ENCODE data around the gene PILRA. TPM values are rescaled to one million over a fixed set of nuclear protein-coding genes. Genes with fewer than 3 reads are reported as not detected.
"Not testable (repeated sequence)": the region's sequence is repeated elsewhere in the genome, so short reads cannot be mapped to it uniquely, and the experiment has no call there.

The PILRA gene
- total and polyA plus RNA-seq, 2 of the 13 experiments (the other 11 are each of a cell fraction or from before 2014, with no cell fraction given) = 0.13 to 1.3 TPM

DNA sequence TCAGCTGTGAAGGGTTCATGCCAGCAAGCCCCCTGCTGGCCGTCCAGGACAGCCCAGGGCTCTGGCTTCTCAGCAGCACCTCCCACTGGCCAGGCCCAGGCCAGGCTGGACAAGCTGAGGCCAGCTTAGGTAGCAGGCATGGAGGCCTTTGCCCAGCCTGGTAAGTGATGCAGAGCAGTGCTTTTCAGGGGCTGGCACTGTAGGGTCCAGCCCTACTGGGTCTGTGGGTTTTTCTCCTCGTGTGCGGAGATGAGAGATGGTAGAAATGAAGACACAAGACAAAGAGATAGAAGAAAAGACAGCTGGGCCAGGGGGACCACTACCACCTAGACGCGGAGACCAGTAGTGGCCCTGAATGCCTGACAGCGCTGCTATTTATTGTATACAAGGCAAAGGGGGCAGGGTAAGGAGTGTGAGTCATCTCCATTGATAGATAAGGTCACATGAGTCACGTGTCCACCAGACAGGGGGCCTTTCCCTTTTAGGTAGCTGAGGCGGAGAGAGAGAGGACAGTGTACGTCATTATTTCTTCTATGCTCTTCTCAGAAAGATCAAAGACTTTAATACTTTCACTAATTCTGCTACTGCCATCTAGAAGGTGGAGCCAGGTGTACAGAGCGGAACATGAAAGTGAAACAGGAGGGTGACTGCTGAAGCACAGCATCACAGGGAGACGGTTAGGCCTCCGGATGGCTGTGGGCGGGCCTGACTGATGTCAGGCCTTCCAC is 28.6 kb upstream of the PILRA start:
- H3K4me3 ChIP-seq (replicated peaks in 1 of 3; ENCODE audit: insufficient read depth in 1 of 3, low read depth in 2 of 3, low read length in 3 of 3); H3K4me2 ChIP-seq (ENCODE audit: low read depth, low read length); H3K27me3 ChIP-seq (ENCODE audit: control insufficient read depth in 1 of 2, insufficient read depth in 2 of 2, low read length in 2 of 2); H3K79me2 ChIP-seq (ENCODE audit: insufficient read depth, low read length); H3K9ac ChIP-seq (ENCODE audit: insufficient read depth, low read depth, low read length); in situ Hi-C loops (cut with HindIII; ENCODE audit: extremely low pct_ligation_motif_present, low pct_unique_long_range_greater_than_20kb); H2AFZ ChIP-seq (ENCODE audit: low read length); H3K9me3 ChIP-seq (ENCODE audit: low read length); BruUV-seq (replicated peaks); H4K20me1 ChIP-seq (ENCODE audit: insufficient read depth, low read length): not testable (repeated sequence)
- WGBS (ENCODE audit: low lambda C conversion rate) = 84% methylated on average over 9 of the region's 13 CpGs
- intact Hi-C loops (cut with micrococcal nuclease; ENCODE audit: unreplicated experiment) = loop anchor here (10.0 kb wide), 1 partner anchor 100 kb away; no protein-coding TSS in a partner anchor
- Histone ChIP-seq H3K27ac (ENCODE audit: extremely low read length, insufficient read depth, low read length) (peak overlapping the region; percentile 32), H3K4me1 (ENCODE audit: insufficient read depth, low read length) (peaks cover 11% of the 10 kb centered on the region), H3K36me3 (replicated peaks in 1 of 2; ENCODE audit: control insufficient read depth in 1 of 2, insufficient read depth in 2 of 2, low read length in 2 of 2) (peaks cover 22 to 53% of the 10 kb centered on the region in 2 experiments)
- FAIRE-seq (peak; percentile 79), DNase-seq (ENCODE audit: low spot score) (peak; percentile 66), ATAC-seq (peak; percentile 99)
- ChIA-PET POLR2A (interaction anchor here (0.8 to 1.4 kb wide), 2 partner anchors 84 to 98 kb away, joined by 3 read pairs; partner anchors contain the start of gene ZCWPW1), CTCF (ENCODE audit: low intra/inter-chr PET ratio, low total read pairs) (interaction anchor here (1.5 to 1.7 kb wide), 2 partner anchors 155 to 212 kb away, joined by 5 to 6 read pairs; no protein-coding TSS in a partner anchor)
- TF ChIP-seq, protein P1, sequence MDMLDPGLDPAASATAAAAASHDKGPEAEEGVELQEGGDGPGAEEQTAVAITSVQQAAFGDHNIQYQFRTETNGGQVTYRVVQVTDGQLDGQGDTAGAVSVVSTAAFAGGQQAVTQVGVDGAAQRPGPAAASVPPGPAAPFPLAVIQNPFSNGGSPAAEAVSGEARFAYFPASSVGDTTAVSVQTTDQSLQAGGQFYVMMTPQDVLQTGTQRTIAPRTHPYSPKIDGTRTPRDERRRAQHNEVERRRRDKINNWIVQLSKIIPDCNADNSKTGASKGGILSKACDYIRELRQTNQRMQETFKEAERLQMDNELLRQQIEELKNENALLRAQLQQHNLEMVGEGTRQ (IDR thresholded peaks at IDR 0.05; ENCODE audit: low read depth, low read length) = 0 out of 2 replicates have a peak, but pooled peaks have one; percentile 8
- TF ChIP-seq, protein P1 (CRISPR knock-in tag; IDR thresholded peaks at IDR 0.05; ENCODE audit: borderline replicate concordance) = peak; percentile 31; the same call in 1 of the 2 replicates
- 0 out of 2 replicates have a peak, but pooled peaks have one; percentile 1 for TF ChIP-seq SMC3 (IDR thresholded peaks at IDR 0.05; ENCODE audit: low read length)
- TF ChIP-seq, protein P2, sequence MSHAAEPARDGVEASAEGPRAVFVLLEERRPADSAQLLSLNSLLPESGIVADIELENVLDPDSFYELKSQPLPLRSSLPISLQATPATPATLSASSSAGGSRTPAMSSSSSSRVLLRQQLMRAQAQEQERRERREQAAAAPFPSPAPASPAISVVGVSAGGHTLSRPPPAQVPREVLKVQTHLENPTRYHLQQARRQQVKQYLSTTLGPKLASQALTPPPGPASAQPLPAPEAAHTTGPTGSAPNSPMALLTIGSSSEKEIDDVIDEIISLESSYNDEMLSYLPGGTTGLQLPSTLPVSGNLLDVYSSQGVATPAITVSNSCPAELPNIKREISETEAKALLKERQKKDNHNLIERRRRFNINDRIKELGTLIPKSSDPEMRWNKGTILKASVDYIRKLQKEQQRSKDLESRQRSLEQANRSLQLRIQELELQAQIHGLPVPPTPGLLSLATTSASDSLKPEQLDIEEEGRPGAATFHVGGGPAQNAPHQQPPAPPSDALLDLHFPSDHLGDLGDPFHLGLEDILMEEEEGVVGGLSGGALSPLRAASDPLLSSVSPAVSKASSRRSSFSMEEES (CRISPR knock-in tag; IDR thresholded peaks at IDR 0.05) = 0 out of 2 replicates have a peak, but pooled peaks have one; percentile 30
- TF ChIP-seq, protein P3, sequence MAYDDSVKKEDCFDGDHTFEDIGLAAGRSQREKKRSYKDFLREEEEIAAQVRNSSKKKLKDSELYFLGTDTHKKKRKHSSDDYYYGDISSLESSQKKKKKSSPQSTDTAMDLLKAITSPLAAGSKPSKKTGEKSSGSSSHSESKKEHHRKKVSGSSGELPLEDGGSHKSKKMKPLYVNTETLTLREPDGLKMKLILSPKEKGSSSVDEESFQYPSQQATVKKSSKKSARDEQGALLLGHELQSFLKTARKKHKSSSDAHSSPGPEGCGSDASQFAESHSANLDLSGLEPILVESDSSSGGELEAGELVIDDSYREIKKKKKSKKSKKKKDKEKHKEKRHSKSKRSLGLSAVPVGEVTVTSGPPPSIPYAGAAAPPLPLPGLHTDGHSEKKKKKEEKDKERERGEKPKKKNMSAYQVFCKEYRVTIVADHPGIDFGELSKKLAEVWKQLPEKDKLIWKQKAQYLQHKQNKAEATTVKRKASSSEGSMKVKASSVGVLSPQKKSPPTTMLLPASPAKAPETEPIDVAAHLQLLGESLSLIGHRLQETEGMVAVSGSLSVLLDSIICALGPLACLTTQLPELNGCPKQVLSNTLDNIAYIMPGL (CRISPR knock-in tag; IDR thresholded peaks at IDR 0.05; ENCODE audit: borderline replicate concordance in 1 of 2, low read depth in 1 of 2) = peak in 1 of 2 experiments; percentile 61; a peak in 1 of 4 replicates
- 0 out of 2 replicates have a peak, but pooled peaks have one; percentile 1 for TF ChIP-seq KAT8 (CRISPR knock-in tag; IDR thresholded peaks at IDR 0.05)
- TF ChIP-seq ZNF644 (CRISPR knock-in tag; IDR thresholded peaks at IDR 0.05; ENCODE audit: low read depth) = peak; percentile 50; the same call in 1 of the 2 replicates
- peak; percentile 40 for TF ChIP-seq STAG1 (CRISPR knock-in tag; IDR thresholded peaks at IDR 0.05)
- TF ChIP-seq FOSL2 (CRISPR knock-in tag; IDR thresholded peaks at IDR 0.05) = peak; percentile 89

Data from HepG2 (cell line).